NT2/D1 (cell line): ENCODE measurements around the gene NAPG.

ENCODE experiments used
- SUZ12 ChIP-seq: IDR thresholded peaks from 2 replicates; pipeline ENCODE4 v1.6.1; 2011; ENCODE audit not compliant: insufficient read length, insufficient read depth; ENCODE audit errors: extremely low read depth
- YY1 ChIP-seq: IDR thresholded peaks from 2 replicates; pipeline ENCODE4 v1.6.1; 2011; ENCODE audit not compliant: insufficient read length, insufficient read depth
- ZNF274 ChIP-seq: IDR thresholded peaks from 2 replicates; pipeline ENCODE4 v1.6.1; 2011; ENCODE audit warnings: mild to moderate bottlenecking, low read depth, low read length

GRCh38 chr18:10523544-10523943 lies 2.3 kb upstream of the NAPG start:
- TF ChIP-seq ZNF274 = no peak
- no peak for TF ChIP-seq SUZ12
- TF ChIP-seq YY1 = no peak
